VCaP (cell line): ENCODE data around the gene LSR.

ENCODE experiments used
- H3K27ac ChIP-seq: fragments of 450-650 bp; 2 replicates; pipeline ENCODE4 v1.5.1; 2017
- CTCF ChIP-seq: fragments of 450-650 bp; conservative IDR thresholded peaks from 2 replicates; pipeline ENCODE4 v1.5.1; 2017; ENCODE audit warnings: mild to moderate bottlenecking, moderate library complexity

The LSR gene

GRCh38 chr19:35262101-35262761 is 13.4 kb downstream of the LSR start:
- peak overlapping the region; percentile 30 for H3K27ac ChIP-seq
- no peak for TF ChIP-seq CTCF

GRCh38 chr19:35264268-35265125 is 15.7 kb downstream of the LSR start:
- H3K27ac ChIP-seq = peak overlapping the region; percentile 100
- TF ChIP-seq CTCF = no peak

GRCh38 chr19:35265126-35265899 is 16.5 kb downstream of the LSR start:
- no peak for TF ChIP-seq CTCF
- H3K27ac ChIP-seq = peak overlapping the region; percentile 100

GRCh38 chr19:35265900-35266519 is 17.2 kb downstream of the LSR start:
- peak overlapping the region; percentile 100 for H3K27ac ChIP-seq
- no peak for TF ChIP-seq CTCF

- H3K27ac ChIP-seq = peak overlapping the region; percentile 100
- no peak for TF ChIP-seq CTCF
Measured at GRCh38 chr19:35266520-35267352, 17.9 kb downstream of the LSR start.

- no peak for TF ChIP-seq CTCF
- H3K27ac ChIP-seq = peak overlapping the region; percentile 100
Measured at GRCh38 chr19:35267353-35267817, 18.6 kb downstream of the LSR start.
